NOMO-1 (cell line): ENCODE measurements around the gene HPCAL4.

ENCODE experiments used
- DNase-seq, 2 experiments: peaks; one replicate each; lab custom pipeline; 2025; ENCODE audit not compliant: unreplicated experiment in 2 of 2; lab: John Stamatoyannopoulos, UW

Gene HPCAL4

DNA sequence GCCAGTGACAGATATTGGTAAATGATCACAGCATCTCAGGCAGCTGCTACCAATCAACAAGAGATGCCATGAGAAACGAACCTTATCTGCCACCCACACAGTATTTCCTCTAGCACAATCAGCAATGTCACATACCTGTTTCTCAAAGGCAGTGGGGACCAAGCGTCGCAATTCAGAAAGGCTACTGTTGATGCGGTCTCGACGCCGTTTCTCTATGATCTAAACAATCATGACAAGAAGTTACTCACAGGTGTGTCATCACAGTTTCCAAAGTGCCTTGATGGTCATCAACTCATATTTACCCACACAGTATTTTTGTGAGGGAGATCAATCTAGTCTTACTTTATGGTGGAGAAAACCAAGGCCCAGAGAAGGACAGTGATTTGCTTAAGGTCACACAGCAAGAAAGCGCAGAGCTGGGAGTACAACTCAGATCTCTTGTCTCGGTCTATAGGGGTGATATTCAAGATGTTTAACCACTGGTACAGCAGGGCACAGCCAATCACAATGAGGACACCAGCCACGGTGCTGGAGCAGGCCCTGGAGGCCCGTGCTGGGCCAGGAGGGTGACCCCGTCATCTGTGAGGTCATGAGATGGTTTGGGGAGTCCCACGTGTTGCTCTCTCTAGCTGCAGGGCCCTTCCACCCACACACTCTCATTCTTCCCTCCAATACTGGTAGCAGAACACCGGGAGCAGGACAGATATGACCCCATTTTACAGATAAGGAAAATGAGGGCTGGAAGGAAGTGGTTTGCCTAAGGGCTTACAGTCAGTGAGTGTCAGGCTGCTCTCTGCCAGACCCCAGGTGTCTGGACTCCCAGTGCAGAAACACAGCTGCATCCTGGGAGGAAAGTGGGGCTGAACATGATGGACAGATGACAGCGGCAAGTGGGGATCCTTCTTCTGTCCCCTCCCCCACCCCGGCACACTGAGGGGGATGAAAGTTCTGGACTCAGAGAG, 59.6 kb downstream of the HPCAL4 start:
- no peak for DNase-seq

DNA sequence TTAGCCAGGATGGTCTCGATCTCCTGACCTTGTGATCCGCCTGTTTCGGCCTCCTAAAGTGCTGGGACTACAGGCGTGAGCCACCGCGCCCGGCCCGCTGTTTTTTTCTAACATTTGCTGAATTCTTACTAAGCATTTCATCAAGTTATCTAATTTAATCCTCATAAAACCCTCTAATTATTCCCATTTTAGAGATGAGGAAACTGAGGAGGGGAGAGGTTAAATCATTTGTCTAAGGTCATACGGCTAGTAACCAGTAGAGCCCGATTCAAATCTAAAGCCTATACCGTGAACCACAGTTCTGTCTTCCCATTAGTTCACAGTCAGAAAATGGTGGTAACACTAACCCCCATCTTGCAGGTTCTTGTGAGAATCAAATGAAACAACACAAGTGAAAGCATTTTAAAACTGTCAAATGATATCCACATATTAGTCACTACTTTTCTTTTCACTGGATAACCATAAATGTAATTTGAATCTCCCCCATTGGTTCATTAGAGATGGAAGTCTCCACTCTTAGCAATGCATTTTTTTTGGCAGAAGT, 62.4 kb downstream of the HPCAL4 start:
- DNase-seq: no peak
